ENCODE measurements around the gene SLC9A7. TPM values are rescaled to one million over a fixed set of nuclear protein-coding genes. Genes with fewer than 3 reads are reported as not detected.

Gene SLC9A7
- total RNA-seq, 2 donors from 2014 or later: 1.6 to 2.8 TPM

DNA sequence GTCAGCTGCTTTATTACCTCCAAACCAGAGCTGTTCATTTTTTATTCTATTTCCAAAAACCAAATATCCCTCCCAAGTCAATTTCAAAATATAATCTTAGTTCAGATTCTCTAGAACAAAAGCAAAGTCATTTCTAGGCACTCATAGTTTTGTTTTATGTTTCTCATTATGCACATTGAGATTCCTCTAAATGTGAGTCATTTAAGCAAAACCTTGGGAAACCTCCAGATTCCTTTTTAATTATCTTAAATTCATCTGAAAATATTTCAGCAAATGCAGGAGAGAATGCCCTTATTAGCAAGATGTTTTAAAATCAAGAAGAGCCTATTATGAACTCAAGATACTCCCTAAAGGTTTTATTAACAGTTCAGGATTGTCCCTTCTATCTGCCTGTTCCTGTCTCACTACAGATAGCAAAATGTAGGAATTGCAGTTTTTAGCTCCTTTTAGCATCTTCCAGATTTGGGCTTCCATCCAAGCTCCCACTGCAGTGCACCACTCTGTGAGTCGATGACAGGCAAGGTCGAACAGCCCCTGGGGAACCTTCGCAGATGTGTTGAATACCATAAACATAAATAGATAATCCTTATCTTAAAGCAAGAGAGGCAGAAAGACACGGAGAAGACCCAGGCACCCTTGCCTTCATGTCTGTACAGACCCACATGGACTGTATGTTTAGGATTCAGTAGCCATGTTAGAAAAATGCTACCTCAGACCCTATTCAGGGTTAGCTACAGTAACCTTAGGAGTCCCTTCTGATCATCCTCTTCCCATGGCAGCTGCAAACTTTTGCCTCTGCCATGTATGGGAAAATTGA is 11.3 kb upstream of the SLC9A7 start:
- Mint-ChIP-seq H3K4me3 (no peak overlapping the region), H3K36me3 (ENCODE audit: low read depth) (no peaks in the 10 kb centered on the region)

GRCh38 chrX:46762963-46763362 is 4.0 kb upstream of the SLC9A7 start:
- Mint-ChIP-seq H3K4me3 (no peak overlapping the region), H3K36me3 (ENCODE audit: low read depth) (no peaks in the 10 kb centered on the region), H3K27ac (no peak overlapping the region), H3K4me1 (peaks cover 6% of the 10 kb centered on the region), H3K27me3 (no peaks in the 10 kb centered on the region)
- ATAC-seq (no peak), DNase-seq (no peak)
- H3K9me3 ChIP-seq (ENCODE audit: control insufficient read depth, low read length, poor library complexity, severe bottlenecking): no peaks in the 10 kb centered on the region

More for the DNA sequence above, 11.3 kb upstream of the SLC9A7 start:
- no peaks in the 10 kb centered on the region for H3K9me3 ChIP-seq (ENCODE audit: control insufficient read depth, low read length, poor library complexity, severe bottlenecking)
- H3K4me1 Mint-ChIP-seq: no peaks in the 10 kb centered on the region
- no peaks in the 10 kb centered on the region for H3K27me3 Mint-ChIP-seq
- DNase-seq (no peak), ATAC-seq (no peak)
- H3K27ac Mint-ChIP-seq: no peak overlapping the region

DNA sequence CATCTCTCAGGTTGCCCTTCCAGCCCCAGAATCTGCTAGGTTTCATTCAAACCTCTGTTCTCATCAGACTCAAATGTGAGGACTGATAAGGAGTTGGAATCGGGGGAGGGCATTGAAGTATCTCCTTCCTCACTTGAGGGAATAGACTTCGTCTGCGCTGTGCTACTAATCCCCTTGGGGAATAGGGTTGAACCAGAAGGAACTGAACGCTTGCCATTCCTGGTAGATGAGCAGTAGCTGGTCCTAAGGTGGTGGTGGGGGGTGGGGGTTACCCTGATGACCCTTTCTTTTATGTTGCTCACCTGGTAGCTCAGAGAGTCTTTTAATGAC is 692 bp upstream of the SLC9A7 start:
- no peak overlapping the region for H3K27ac Mint-ChIP-seq
- H3K4me1 Mint-ChIP-seq: peaks cover 9% of the 10 kb centered on the region
- peak; percentile 7 for ATAC-seq
- H3K9me3 ChIP-seq (ENCODE audit: control insufficient read depth, low read length, poor library complexity, severe bottlenecking): no peaks in the 10 kb centered on the region
- no peaks in the 10 kb centered on the region for H3K27me3 Mint-ChIP-seq
- H3K4me3 Mint-ChIP-seq: peak overlapping the region; percentile 89
- H3K36me3 Mint-ChIP-seq (ENCODE audit: low read depth): no peaks in the 10 kb centered on the region
- DNase-seq: no peak

GRCh38 chrX:46758163-46758955 is 559 bp downstream of the SLC9A7 start:
- Mint-ChIP-seq H3K36me3 (ENCODE audit: low read depth) (no peaks in the 10 kb centered on the region), H3K27ac (no peak overlapping the region), H3K27me3 (no peaks in the 10 kb centered on the region), H3K4me1 (peaks cover 10% of the 10 kb centered on the region), H3K4me3 (peak overlapping the region; percentile 93)
- ATAC-seq: peak; percentile 35
- no peaks in the 10 kb centered on the region for H3K9me3 ChIP-seq (ENCODE audit: control insufficient read depth, low read length, poor library complexity, severe bottlenecking)
- peak in 1 of 3 donors; percentile 10 for DNase-seq

- Mint-ChIP-seq H3K4me1 (peaks cover 10% of the 10 kb centered on the region), H3K4me3 (peak overlapping the region; percentile 93), H3K27ac (no peak overlapping the region), H3K27me3 (no peaks in the 10 kb centered on the region), H3K36me3 (ENCODE audit: low read depth) (no peaks in the 10 kb centered on the region)
- no peaks in the 10 kb centered on the region for H3K9me3 ChIP-seq (ENCODE audit: control insufficient read depth, low read length, poor library complexity, severe bottlenecking)
- DNase-seq (no peak), ATAC-seq (no peak)
Measured at GRCh38 chrX:46757593-46757992, 1.3 kb downstream of the SLC9A7 start.

- Mint-ChIP-seq H3K27ac (no peak overlapping the region), H3K4me1 (peaks cover 14% of the 10 kb centered on the region), H3K4me3 (no peak overlapping the region), H3K36me3 (ENCODE audit: low read depth) (no peaks in the 10 kb centered on the region), H3K27me3 (no peaks in the 10 kb centered on the region)
- DNase-seq (no peak), ATAC-seq (no peak)
- H3K9me3 ChIP-seq (ENCODE audit: control insufficient read depth, low read length, poor library complexity, severe bottlenecking): no peaks in the 10 kb centered on the region
Measured at GRCh38 chrX:46757052-46757451, 1.9 kb downstream of the SLC9A7 start.

DNA sequence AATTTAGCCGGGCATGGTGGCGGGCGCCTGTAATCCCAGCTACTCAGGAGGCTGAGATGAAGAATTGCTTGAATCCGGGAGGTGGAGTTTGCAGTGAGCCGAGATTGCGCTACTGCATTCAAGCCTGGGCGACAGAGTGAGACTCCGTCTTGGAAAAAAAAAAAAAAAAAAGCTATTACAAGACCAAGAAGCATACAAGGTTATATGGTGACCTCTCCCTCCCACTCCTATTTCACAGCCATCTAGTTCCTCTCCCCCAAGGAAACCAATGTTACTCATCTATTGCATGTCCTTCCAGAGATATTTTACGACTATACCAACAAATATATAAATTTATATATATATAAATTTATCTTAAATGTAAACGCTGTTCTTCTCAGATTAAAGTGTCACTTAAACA is 3.2 kb downstream of the SLC9A7 start:
- DNase-seq (no peak), ATAC-seq (no peak)
- Mint-ChIP-seq H3K36me3 (ENCODE audit: low read depth) (no peaks in the 10 kb centered on the region), H3K27ac (no peak overlapping the region), H3K27me3 (no peaks in the 10 kb centered on the region), H3K4me3 (no peak overlapping the region), H3K4me1 (peaks cover 14% of the 10 kb centered on the region)
- no peaks in the 10 kb centered on the region for H3K9me3 ChIP-seq (ENCODE audit: control insufficient read depth, low read length, poor library complexity, severe bottlenecking)

DNA sequence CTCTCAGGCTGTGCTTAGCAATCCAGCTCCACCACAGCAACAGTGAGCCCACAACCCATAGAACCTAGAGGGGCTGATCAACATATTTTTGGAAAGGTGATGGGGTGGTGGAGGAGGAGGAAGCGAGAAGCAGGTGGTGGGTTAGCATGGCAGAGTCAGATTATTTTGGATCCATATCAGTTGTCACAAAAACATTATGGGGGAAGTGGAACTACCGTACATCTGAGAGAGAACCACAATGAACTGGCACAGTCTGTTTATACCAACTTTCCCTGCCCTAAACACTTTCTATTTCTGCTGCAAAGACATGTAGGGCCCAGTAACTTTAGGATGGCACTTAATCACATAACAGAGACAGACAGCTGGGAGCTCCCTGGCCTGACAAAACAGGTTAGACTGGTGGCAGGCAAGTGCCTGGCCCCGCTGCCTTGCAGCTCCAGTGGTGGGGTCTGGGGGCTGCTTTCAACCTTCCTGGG is 4.3 kb downstream of the SLC9A7 start:
- Mint-ChIP-seq H3K4me3 (no peak overlapping the region), H3K27ac (peak overlapping the region; percentile 34), H3K36me3 (ENCODE audit: low read depth) (no peaks in the 10 kb centered on the region), H3K4me1 (peaks cover 14% of the 10 kb centered on the region), H3K27me3 (no peaks in the 10 kb centered on the region)
- no peak for DNase-seq
- no peak for ATAC-seq
- no peaks in the 10 kb centered on the region for H3K9me3 ChIP-seq (ENCODE audit: control insufficient read depth, low read length, poor library complexity, severe bottlenecking)

DNA sequence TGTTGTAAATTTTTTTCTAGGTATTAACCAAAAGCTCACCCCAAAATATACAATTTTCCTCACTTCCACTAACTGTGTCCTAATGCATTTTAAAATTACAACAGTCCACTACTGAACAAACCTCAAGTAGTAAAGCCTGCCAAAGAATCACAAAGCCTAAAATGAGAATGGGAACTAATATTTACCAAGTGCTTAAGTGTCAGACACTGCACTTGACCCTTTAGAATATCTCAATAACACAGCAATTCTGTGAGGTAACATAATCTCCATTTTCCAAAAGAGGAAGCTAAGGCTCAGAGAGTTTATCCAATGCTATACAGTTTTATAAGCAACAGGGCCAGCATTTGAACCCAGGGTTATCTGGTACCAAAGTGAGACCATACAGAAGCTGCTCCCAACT is 4.9 kb downstream of the SLC9A7 start:
- no peak for DNase-seq
- H3K4me3 Mint-ChIP-seq: no peak overlapping the region
- no peaks in the 10 kb centered on the region for H3K27me3 Mint-ChIP-seq
- H3K36me3 Mint-ChIP-seq (ENCODE audit: low read depth): no peaks in the 10 kb centered on the region
- ATAC-seq: no peak
- H3K9me3 ChIP-seq (ENCODE audit: control insufficient read depth, low read length, poor library complexity, severe bottlenecking): no peaks in the 10 kb centered on the region
- peaks cover 12% of the 10 kb centered on the region for H3K4me1 Mint-ChIP-seq
- H3K27ac Mint-ChIP-seq: peak overlapping the region; percentile 34

GRCh38 chrX:46750889-46751288 is 8.0 kb downstream of the SLC9A7 start:
- DNase-seq (no peak), ATAC-seq (no peak)
- no peak overlapping the region for H3K27ac Mint-ChIP-seq
- no peaks in the 10 kb centered on the region for H3K36me3 Mint-ChIP-seq (ENCODE audit: low read depth)
- no peak overlapping the region for H3K4me3 Mint-ChIP-seq
- H3K4me1 Mint-ChIP-seq: peaks cover 7% of the 10 kb centered on the region
- H3K9me3 ChIP-seq (ENCODE audit: control insufficient read depth, low read length, poor library complexity, severe bottlenecking): no peaks in the 10 kb centered on the region
- no peaks in the 10 kb centered on the region for H3K27me3 Mint-ChIP-seq

DNA sequence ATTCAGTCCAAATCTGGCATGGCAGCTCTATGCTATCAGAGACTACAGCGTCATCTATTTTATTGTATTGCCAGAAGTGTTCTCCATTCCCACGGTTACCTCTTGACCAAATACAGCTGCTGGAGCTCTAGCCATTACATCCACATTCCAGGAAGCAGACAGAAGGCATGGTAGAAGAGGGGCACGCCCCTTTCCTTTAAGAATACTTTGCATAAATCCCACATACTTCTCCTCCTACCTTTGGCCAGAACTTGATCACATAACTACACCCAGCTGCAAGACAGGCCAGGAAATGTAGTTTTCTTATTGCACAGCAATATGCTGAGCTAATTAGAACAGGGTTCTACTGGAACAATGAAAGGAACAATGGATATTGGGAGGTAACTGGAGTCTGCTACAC is 14.9 kb downstream of the SLC9A7 start:
- DNase-seq (no peak), ATAC-seq (no peak)
- H3K36me3 Mint-ChIP-seq (ENCODE audit: low read depth): no peaks in the 10 kb centered on the region
- H3K27ac Mint-ChIP-seq: no peak overlapping the region
- H3K9me3 ChIP-seq (ENCODE audit: control insufficient read depth, low read length, poor library complexity, severe bottlenecking): no peaks in the 10 kb centered on the region
- H3K4me3 Mint-ChIP-seq: no peak overlapping the region
- no peaks in the 10 kb centered on the region for H3K27me3 Mint-ChIP-seq
- no peaks in the 10 kb centered on the region for H3K4me1 Mint-ChIP-seq

GRCh38 chrX:46743046-46743445 is 15.9 kb downstream of the SLC9A7 start:
- no peak overlapping the region for H3K27ac Mint-ChIP-seq
- no peaks in the 10 kb centered on the region for H3K36me3 Mint-ChIP-seq (ENCODE audit: low read depth)
- no peak overlapping the region for H3K4me3 Mint-ChIP-seq
- H3K27me3 Mint-ChIP-seq: no peaks in the 10 kb centered on the region
- ATAC-seq (no peak), DNase-seq (no peak)
- H3K9me3 ChIP-seq (ENCODE audit: control insufficient read depth, low read length, poor library complexity, severe bottlenecking): no peaks in the 10 kb centered on the region
- no peaks in the 10 kb centered on the region for H3K4me1 Mint-ChIP-seq

DNA sequence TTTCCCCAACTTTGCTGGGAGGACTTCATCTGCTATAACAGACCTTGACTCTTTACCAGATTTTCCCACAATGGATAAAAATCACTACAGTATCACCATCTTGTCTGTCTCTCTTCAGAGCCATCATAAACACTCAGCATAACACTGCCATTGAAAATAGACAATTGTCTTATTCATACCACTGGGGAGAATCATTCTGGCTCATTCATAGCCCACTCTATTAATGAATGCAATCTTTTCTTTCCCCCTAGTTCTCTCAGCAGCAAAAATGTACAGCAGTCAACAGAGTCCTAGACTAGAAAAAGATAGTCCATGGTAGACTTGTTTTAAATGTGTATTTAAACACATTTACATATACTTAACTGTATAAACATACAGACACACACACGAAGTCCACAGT is 19.2 kb downstream of the SLC9A7 start:
- H3K9me3 ChIP-seq (ENCODE audit: control insufficient read depth, low read length, poor library complexity, severe bottlenecking): no peaks in the 10 kb centered on the region
- Mint-ChIP-seq H3K4me3 (no peak overlapping the region), H3K27ac (no peak overlapping the region), H3K36me3 (ENCODE audit: low read depth) (no peaks in the 10 kb centered on the region), H3K27me3 (no peaks in the 10 kb centered on the region), H3K4me1 (no peaks in the 10 kb centered on the region)
- no peak for ATAC-seq
- no peak for DNase-seq

Data from T-helper 17 cell (primary cell).